Measurements from ENCODE around the gene GNPAT.

DNA sequence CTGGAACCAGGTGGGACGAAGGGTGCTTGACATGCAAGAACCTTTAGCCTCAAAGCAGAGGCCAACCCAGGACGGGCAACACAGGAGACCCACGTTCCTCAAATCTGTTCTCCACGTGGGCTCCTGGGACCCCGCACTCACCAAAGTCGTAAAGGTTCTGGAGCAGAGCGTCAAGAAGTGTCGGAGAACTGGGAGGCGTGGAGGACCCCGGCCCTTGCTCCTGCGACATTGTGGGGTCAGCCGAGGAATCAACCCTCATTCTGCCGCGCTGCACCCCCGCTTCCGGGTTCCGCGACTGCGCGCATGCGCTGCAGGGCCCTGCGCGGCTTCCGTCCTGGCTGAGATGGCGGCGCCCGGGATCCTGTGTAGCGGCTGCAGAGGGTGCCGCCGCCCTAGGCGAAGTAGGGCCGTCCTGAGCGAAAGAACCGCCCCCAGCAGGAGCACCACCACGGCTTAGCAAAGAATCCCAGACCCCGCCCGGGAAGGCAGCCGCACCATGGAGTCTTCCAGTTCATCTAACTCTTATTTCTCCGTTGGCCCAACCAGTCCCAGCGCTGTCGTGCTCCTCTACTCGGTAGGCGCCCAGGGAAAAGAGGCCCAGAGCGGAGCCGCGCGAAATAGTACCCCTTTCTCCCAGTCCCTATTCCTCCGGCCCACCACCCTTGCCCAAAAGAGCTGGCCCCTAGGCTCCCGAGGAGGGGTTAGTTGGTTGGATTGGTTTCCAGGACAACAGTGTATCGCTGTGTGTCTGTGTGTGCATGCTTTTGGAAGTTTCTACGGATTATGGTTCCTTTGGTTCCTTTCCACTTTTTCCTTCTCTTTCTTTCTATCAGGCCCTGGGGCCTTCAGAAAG is at the start of gene GNPAT:
- no peak for TF ChIP-seq CTCF (IDR thresholded peaks at IDR 0.05)
- peak; percentile 75 to 90 (median 81) for TF ChIP-seq POLR2AphosphoS5 (IDR thresholded peaks at IDR 0.05)

Measured in breast epithelium (tissue), 3 donors.